Measurements from ENCODE around the gene DIAPH3.

The DIAPH3 gene

DNA sequence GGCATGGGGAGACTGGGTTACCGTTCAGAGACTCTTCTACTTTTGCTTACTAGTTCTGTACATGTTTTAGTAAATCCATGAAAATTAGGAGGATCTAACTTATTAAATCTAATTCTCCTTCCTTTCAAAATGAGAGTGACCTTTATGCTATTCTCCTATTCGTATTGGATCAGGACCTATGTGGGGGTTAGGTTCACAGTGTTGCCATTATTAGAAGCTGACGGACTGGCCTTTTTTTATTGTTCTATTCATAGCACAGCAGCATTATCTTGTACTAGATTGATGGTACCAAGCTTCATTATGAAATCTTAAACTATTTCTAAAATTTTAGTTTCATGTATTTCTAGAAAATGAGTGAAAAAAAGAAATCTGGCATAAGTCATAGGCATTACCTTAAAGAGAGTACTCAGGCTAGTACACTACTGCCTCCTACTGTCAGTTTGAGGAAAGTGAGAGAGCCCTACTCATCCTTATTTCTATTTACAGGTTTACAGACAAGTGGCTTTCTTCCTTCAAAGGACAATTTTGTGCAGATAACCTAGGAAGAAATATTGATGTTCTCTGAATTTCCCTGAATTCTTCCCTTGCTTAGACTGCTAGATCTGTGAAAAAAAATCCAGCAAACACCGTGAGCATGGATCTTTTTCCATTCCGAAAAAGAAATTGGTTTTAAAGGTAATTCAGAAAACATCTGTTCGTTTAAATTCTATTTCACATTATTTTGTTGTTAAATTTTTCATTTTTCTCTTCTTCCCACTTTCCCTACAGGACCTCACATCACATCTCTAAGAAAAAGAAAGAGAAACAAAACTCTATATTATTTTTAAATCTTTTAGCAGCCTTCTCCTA, 485.5 kb downstream of the DIAPH3 start:
- DNase-seq (ENCODE audit: low read depth in 3 of 3) = no peak

DNA sequence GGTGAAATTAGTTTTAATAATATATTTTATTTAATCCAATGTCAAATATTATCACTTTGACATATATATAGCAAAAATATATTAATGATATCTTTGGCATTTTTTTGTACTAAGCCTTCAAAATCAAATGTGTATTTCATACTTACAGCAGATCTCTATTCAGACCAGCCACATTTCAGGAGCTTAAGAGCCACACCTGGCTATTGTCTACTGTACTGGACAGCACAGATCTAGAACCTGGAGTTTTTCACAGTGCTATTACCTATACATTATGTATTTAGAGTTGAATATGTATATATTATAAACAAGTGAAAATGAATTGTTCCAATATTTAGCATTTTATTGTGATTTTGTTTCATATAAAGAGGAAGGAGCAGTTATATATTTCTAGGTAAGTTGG, 486.3 kb downstream of the DIAPH3 start:
- DNase-seq (ENCODE audit: low read depth in 3 of 3) = no peak

DNA sequence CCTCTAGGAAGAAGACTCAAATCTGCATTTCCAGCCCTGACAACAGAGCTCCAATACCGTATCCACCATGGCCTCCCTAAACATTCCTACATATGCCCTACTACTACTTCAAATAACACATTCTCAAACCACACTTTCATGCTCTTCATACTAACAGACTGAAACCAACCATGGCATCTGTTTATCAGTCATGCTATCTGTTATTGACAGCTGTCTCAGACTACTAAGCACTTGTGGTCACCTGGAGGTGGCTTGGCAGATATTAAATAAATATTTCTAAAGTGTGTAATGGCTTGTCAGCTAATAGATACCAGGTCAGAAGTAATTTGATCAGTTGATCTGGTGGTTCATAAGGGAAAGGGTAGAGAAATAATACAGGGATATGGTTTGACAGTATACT, 489.1 kb downstream of the DIAPH3 start:
- DNase-seq (ENCODE audit: low read depth in 3 of 3) = no peak

DNA sequence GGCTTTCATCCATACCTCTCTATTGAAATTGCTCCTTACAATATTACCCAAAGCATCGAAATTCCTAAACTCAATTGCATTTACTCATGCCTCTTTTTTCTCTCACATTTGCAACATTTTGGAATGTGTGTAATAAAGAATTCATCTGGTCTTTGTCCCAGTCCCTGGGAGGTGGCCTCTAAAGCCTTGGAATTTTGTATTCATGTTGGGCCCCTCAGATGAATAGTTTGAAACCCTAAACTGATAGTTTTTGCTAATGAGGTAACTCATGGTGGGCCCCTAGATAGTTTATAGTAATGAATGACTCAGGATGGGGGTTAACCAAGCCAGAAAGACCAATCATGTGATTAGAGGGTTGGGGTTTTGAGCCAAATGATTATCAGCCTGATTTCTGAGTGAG, 490.4 kb downstream of the DIAPH3 start:
- DNase-seq (ENCODE audit: low read depth in 3 of 3) = no peak

DNA sequence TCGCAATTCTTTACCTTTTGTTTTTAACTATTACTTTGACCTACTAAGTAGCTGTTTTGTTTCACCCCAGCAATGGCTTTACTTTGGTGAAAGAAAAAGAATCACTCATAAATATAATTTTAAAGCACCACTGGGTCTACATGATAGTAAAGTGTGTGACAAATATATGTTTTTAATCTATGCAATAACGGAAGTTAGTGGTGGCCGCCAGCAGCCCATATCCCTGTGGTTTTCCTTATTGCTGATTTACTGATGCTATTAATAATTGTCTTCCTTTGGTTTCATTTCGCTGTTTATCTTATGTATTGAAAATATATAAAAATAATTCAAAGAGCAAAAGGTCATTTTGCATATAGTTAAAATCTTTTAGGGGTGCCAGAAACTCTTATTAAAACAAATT, 491.3 kb downstream of the DIAPH3 start:
- DNase-seq (ENCODE audit: low read depth in 3 of 3) = no peak

DNA sequence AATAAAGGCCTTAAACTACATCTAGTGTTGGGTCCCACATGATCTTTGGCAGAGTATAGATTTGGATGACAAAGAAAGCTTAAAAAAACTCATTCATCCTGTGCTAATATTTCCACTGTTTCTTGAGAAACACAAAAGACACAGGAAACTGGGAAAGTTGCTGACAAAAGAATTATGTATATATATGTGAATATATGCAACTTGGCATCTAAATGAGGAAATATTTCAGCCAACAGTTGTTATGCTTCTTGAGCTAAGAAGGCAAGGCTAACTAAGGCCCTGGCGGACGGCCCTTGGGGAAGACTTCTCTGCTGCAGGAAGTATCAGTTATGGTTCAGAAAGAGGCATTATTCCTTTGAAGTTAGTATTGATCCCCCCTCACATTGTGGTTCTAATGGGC, 491.8 kb downstream of the DIAPH3 start:
- DNase-seq (ENCODE audit: low read depth in 3 of 3) = no peak

DNA sequence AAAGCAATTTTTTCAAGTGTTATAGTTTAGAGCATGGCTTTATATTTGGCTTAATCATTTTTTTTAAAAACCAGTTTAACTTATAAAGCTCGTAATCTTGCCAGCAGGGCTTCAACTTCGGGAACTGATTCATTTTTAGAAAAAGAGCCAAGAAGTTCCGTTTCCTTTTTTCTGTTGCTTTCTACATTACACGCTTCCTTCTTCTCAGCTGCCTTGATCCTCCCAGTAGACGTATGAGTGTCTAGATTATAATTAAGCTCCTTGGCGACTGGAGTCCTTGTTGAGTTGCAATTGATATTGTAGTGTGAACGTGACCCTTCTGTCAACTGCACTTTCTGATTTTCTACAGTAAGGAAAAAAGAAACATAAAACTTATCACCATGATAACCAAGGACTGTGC, 497.2 kb downstream of the DIAPH3 start:
- no peak for DNase-seq (ENCODE audit: low read depth in 3 of 3)

DNA sequence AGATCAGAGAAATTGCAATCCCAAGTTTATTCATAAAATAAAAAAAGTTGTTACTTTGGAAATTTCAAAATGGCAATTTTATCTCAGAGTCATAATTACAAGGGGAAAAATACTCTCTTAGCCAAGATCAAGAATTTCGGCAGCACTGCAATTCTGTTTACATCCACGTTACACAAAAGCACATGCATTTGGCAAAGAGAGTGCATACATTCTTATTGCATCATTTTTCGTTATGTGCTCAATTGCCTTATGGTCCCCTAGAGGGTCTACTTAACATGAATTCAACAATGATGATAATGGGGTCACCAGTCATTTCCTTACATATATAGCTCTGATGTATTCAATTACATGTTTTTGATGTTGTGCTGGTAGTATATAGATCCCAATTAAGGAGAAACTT, 498.0 kb downstream of the DIAPH3 start:
- no peak for DNase-seq (ENCODE audit: low read depth in 3 of 3)

DNA sequence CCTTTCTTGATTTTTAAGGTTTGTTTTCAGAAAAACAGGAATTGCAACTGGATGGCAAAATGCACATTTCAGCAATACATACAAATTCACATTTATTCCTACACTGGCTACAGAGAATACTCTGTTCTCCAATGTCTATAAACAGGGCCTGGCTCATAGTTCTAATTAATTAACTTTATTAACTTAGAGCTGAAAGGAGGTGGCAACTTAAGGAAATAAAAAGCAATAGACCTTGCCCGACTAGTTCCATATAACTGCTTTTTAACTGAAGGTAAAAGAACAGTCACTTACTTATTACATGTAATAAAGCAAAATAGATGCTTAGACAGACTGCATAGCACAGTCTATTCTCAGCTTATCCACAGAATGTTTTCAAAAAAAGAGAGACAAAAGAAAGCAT, 498.5 kb downstream of the DIAPH3 start:
- no peak for DNase-seq (ENCODE audit: low read depth in 3 of 3)

DNA sequence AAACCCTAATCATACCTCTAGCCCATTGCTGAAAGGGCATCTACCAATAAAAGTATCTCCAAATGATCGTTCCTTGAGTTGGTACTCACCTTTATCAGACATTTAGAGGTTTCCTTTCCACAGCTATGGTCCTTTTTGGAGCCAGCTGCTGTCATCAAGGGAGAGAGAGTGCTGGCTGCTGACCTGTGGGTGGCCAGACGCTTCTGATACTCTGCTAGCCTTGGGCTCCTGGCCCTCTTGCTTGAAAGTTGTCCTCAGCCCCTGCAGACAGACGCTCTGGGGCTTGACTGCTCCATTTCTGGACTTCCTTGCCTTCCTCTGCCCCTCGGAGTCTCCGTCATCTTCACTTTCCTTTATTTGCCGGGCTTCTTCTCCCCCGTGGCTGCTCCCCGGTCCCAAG, 499.1 kb downstream of the DIAPH3 start:
- no peak for DNase-seq (ENCODE audit: low read depth in 3 of 3)

DNA sequence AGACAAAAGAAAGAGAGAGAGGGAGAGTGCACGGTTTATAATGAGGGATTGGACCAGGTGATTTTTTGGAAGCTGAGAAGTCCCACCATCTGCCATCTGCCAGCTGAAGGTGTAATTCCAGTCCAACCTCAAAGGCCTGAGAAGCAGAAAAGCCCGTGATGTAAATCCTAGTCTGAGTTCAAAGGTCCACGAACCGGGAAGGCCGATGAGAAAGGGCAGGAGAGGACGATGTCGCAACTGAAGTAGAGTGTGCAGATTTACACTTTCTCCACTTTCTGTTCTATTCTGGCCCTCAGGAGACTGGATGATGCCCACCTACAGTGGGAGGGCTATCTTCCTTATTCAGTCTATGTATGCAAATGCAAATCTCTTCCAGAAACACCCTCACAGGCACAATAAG, 500.0 kb downstream of the DIAPH3 start:
- no peak for DNase-seq (ENCODE audit: low read depth in 3 of 3)

DNA sequence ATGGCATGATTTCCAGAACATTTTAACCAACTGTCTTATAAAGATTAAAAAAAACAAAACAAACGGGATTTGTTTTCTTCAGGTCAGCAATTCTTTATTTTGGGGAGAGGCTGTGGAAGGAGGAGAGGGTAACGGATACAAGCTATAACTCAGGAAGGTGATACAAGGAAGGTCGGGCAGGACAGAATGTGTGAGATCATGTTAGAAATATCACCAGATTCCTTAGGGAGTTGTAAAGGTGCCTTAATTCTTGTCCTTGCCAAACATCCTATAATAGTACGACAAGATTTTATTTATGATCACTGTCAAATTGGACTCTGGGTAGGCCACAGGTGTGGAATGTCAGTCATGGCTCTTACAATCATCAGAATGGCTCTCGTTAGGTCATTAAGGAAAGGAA, 503.1 kb downstream of the DIAPH3 start:
- no peak for DNase-seq (ENCODE audit: low read depth in 3 of 3)

DNA sequence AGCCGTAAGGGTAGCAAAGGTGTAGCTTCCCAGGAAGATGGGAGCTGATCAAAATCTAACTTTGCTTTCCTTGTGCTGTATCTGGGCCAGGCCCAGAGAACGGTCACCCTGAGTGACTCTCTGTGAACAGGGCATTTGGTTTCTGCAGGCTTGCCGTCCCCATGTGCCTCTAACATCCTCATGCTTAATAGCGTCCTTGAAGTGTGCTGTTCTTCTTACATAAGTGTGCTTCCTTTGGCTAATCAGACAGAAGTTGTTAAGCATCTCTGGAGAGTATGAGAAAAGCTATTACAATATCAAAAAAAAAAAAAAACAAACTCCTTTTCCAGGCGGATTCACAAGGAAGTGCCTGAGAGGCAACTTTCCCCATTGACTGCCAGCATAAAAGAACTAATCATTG, 503.7 kb downstream of the DIAPH3 start:
- DNase-seq (ENCODE audit: low read depth in 3 of 3) = no peak

DNA sequence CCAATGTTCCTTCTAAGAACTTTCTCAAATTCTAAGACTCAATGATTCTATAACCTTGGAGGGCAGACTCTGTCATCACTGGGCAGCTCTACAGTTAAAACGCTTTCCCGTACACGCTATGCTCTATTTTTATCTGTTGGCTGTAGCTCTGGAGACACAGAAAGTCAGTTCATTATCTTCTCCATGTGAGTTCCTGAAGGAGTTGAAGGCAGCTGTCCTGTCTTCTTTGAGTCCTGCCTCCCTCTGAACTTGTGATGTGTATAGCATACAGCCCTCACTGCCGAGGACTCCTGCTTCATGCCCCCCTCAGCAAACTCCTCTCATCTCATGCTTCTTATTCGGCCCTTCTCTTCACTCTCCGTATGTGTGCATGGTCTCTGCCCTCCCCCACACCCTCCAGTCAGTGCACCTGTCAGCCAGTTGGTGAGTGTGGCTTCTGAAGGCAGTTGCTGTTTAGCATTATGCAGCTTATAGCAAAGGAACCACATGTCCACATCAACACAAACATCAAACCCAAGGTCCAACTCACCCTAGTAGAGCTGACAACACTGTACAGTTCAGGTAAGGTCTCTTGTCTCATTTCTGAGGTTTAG, 504.9 kb downstream of the DIAPH3 start:
- DNase-seq (ENCODE audit: low read depth in 3 of 3) = no peak

DNA sequence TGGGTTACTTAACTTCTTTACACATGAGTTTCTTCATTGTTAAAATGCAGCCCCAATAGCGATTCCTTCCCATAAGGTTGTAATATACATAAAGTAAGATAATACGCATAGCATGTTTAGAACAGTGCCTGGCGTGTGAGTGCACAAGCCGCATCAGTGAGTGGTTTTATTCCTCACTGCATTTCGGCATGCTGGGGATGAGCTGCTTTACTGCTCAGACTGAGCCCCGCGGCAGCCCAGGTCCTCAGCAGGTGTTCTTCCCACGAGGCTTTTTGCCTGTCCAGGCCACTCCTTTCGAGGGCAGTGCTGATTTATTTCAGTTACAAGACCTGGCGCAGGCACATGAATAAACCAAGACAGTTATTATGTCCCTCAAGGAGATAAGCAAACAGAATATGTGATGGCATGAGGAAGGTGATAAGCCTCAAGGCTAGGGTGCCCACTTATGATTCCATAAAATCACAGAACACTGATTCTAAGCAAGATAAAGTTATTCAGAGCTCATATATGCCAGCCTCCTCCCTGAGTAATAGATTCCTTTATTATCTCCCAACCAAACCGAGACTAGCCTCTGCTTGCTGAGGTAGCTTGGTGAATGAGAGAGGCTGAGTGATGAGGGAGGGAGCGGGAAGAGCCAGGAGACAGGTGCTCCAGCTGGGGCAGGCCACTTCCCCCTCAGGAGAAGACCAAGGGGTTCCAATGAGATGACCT, 505.5 kb downstream of the DIAPH3 start:
- DNase-seq (ENCODE audit: low read depth in 3 of 3) = no peak

DNA sequence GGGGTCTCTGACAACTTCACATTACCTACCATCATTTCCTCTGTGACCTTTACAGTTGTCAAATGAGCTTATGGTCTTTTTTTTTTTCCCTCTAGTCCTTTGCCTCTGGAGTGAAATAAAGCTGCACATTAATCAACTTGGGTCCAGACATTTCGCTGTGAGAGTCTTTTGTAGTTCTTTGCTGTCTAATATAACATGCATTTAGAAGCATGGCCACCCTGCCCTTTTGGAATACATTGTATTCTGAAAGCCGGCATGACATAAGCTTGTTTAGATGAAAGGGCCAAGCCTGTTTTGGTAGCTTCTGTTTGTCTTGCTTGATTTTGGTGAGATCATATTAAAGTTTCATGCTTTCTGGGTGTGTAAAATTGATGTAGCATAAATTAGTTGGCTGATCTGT, 509.8 kb downstream of the DIAPH3 start:
- no peak for DNase-seq (ENCODE audit: low read depth in 3 of 3)

DNA sequence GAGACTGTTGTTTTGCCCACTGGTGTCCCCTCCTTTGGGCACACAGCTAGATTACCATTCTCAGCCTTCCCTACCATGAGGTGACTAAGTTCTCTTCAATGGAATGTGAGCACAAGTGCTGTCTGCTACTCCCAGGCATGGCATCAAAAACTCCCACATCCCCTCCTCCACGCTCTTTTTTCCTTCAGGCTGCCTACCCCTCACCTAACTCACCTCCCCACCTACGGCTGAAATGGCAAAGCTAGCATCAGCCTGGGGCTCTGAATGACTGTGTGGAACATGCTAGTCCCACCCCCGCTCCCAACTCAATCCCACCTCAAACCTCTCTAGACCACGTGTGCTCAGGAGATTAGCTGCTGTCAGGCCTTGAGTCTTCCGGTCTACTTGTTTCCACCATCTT, 512.2 kb downstream of the DIAPH3 start:
- DNase-seq (ENCODE audit: low read depth in 3 of 3) = no peak

DNA sequence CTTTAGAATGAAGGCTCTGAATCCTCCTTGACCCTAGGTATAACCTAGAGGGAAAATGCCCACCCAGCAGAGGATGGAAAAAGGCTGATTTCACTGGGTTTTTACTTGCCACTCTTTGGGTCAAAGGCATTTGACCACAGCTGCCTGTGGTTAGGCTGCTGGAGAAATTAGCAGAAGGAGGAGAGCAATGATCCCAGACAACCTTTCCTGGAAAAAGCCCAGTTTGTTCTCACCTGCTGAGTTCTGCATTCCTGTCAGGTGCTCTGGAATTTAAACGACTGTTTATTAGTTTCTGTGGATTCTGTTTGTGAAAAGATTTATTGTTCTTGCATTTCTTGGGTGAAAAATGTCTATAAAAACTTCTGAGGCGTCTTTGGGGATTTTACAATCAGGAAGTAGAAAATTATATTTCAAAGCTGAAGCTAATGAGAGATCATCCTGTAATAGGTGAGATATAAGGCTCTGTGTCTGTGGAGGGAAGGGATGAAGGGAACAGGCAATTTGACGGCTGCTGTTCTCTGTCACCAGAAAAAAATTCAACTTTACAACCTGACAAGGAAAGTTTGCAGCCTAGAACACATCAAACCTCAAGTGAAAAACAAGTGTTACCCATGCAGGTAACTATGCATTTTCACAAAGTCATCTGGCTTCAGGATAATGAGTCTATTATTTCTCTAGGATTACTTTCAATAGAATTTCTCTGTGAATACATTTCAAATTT, 519.7 kb downstream of the DIAPH3 start:
- DNase-seq (ENCODE audit: low read depth in 3 of 3) = no peak

DNA sequence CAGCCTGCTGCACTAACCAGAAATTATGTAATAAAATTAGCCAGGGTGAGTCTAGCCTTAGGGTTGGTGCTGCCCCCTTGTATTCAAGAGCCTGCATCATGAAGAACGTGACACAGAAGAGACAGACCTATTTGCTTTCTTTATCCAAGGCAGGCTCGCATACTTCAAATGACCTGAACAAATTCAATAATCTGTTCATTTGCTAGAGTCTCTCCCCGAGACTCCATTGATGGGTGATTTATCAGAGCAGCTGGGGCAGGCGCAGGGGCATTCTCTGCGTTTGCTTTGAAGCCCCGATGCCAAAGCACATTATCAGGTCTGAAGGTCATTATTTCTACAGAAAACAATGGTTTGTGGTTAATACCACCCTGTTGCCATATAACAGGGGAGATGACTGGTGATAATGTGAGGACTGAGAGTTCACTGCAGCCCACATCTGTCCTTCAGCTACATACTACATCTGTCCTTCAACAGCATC, 520.3 kb downstream of the DIAPH3 start:
- no peak for DNase-seq (ENCODE audit: low read depth in 3 of 3)

DNA sequence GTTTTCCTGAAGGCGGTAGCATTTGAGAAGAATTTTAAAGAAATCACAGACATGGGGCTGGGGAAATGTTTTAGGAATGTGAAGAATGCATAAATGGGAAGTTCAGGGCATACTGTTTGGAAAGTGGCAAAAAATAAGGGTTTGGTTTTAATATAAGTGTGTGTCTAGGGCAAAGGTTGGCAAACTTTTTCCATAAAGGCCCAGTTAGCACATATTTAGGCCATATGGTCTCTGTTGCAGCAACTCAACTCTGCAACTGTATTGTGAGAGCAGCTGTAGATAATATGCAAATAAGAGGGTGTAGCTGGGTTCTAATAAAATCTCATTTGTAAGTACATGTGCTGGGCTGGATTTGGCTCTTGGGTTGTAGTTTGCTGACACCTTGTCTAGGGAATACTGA, 521.9 kb downstream of the DIAPH3 start:
- no peak for DNase-seq (ENCODE audit: low read depth in 3 of 3)

DNA sequence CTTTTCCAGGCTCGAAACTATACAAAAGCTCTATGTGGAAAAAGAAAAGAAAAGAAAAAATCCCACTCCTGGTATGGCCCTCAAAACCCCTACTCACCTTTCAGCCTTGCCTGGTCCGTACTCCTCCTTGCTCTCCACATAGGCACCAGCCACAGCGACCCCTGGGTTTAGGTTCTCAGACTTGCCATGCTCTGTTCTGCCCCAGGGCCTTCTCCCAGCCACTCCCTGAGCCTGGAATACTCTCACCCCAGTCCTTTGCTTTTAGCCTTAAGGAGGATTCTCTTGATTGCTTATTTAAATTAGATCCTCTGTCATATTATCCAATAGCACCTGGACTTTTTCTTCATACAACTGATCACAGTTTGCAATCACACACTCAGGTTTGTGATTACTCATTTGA, 522.5 kb downstream of the DIAPH3 start:
- no peak for DNase-seq (ENCODE audit: low read depth in 3 of 3)

DNA sequence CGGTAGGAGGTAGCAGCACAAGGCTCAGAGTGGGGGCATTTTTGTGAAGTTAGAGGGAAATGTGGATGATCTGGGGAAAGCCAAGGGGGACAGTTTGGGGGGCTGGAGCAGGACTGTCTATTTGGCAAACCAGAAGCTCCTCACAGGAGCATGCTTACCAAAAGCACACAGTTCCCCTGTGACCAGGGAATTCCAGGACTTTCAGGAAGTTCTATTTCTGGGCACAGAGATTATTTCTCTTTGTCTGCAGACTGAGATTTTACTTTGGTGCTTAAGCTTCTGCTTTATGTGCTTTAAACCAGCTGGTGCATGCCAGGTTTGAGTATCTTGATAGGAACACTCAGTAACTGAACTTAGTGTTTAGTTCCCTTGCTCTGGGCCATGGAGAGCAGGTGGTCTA, 525.3 kb downstream of the DIAPH3 start:
- no peak for DNase-seq (ENCODE audit: low read depth in 3 of 3)

All from stimulated activated CD4-positive, alpha-beta T cell treated with anti-CD3 and anti-CD28 coated beads, TNF-alpha, amount 100 ng/mL, for 4 hours (primary cell).